HCT116 (cell line): ENCODE data around the gene FAM219A. TPM values are rescaled to one million over a fixed set of nuclear protein-coding genes. Genes with fewer than 3 reads are reported as not detected.

Experiments used
- ATAC-seq: fragments of 200-7000 bp; cut with Tn5 transposase; 2 replicates; pipeline ENCODE4 v1.9.1; 2020; ENCODE audit warnings: mild to moderate bottlenecking, moderate library complexity
- BruUV-seq: library from RNA; stranded (reverse); fragments of 400-500 nt; replicated peaks from 2 replicates; lab custom pipeline; 2021; lab: Mats Ljungman, UMichigan
- CTCF ChIA-PET: fragments of 300-600 bp; sonication (Branson Sonifier 250); formaldehyde crosslinking; loops from one replicate; lab custom pipeline; 2021; ENCODE audit warnings: antibody characterized with exemption; lab: Charles Lee
- POLR2A ChIA-PET: fragments of 300-600, 350-600 bp; sonication (Branson Sonifier 250); formaldehyde crosslinking; loops from one replicate; lab custom pipeline; 2021; ENCODE audit warnings: antibody characterized with exemption; lab: Charles Lee
- RAD21 ChIA-PET, 2 experiments: fragments of 300-600 bp; sonication (Branson Sonifier 250); formaldehyde crosslinking; loops; one replicate each; lab custom pipeline; 2023; ENCODE audit warnings: low total read pairs in 2 of 2; ENCODE audit not compliant: uncharacterized antibody in 2 of 2, unreplicated experiment in 2 of 2, low non-redundant PET in 1 of 2; lab: Charles Lee
- DNase-seq: peaks from one replicate; pipeline ENCODE4 v3.0.0-alpha.2; 2010; ENCODE audit warnings: low read depth, low spot score
- H2AFZ ChIP-seq: fragments of 200-600 bp; shearing (Covaris generic), sonication (generic); 2 replicates; pipeline ENCODE4 v1.6.1; 2017; ENCODE audit warnings: low read depth, mixed run types, mixed read lengths, antibody characterized with exemption, low read length; ENCODE audit not compliant: poor library complexity, severe bottlenecking
- H3K27ac ChIP-seq: 2 replicates; pipeline ENCODE4 v1.5.1; 2012; ENCODE audit warnings: low read depth, low read length
- H3K27me3 ChIP-seq: fragments of 200-600 bp; sonication (generic); 2 replicates; pipeline ENCODE4 v1.6.1; 2016; ENCODE audit warnings: mixed run types, low read length, mixed read lengths; ENCODE audit not compliant: insufficient read depth
- H3K36me3 ChIP-seq, 2 experiments: fragments of 200-500 bp in 1 of 2; fragments of 200-600 bp in 1 of 2; sonication (Bioruptor generic) in 1 of 2; sonication (generic) in 1 of 2; 2 replicates each; pipeline versions ENCODE4 v1.5.1 to v1.6.1; 2014 to 2016; ENCODE audit warnings: low read length in 2 of 2, inconsistent platforms in 1 of 2, mixed read lengths in 1 of 2, mixed run types in 1 of 2; ENCODE audit not compliant: insufficient read depth in 2 of 2, control insufficient read depth in 1 of 2
- H3K4me1 ChIP-seq, 2 experiments: fragments of 200-600 bp in 1 of 2; sonication (generic) in 1 of 2; 2 replicates each; pipeline versions ENCODE4 v1.5.1 to v1.6.1; 2012 to 2017; ENCODE audit warnings: low read length in 2 of 2, inconsistent platforms in 1 of 2, mild to moderate bottlenecking in 1 of 2, mixed read lengths in 1 of 2, mixed run types in 1 of 2, moderate library complexity in 1 of 2; ENCODE audit not compliant: insufficient read depth in 2 of 2, control insufficient read depth in 1 of 2
- H3K4me2 ChIP-seq: fragments of 200-600 bp; sonication (generic); 2 replicates; pipeline ENCODE4 v1.6.1; 2017; ENCODE audit warnings: mixed run types, low read length, mixed read lengths
- H3K4me3 ChIP-seq, 2 experiments: fragments of 200-600 bp in 1 of 2; sonication (generic) in 1 of 2; replicated peaks in 1 of 2; 2 replicates each; pipeline ENCODE4 v1.5.1; 2011 to 2016; ENCODE audit warnings: low read length in 2 of 2, control low read depth in 1 of 2, low read depth in 1 of 2, mild to moderate bottlenecking in 1 of 2, mixed read lengths in 1 of 2, mixed run types in 1 of 2
- H3K79me2 ChIP-seq: fragments of 200-600 bp; sonication (generic); 2 replicates; pipeline ENCODE4 v1.6.1; 2017; ENCODE audit warnings: mild to moderate bottlenecking, mixed run types, low read length, moderate library complexity, mixed read lengths; ENCODE audit not compliant: insufficient read depth
- H3K9ac ChIP-seq: fragments of 200-600 bp; sonication (generic); 2 replicates; pipeline ENCODE4 v1.6.1; 2016; ENCODE audit warnings: low read length, mixed read lengths
- H3K9me2 ChIP-seq: fragments of 200-600 bp; sonication (generic), shearing (Covaris generic); 2 replicates; pipeline ENCODE4 v1.6.1; 2017; ENCODE audit warnings: mixed run types, mild to moderate bottlenecking, moderate library complexity; ENCODE audit not compliant: insufficient read depth
- H3K9me3 ChIP-seq, 2 experiments: fragments of 200-500 bp in 1 of 2; fragments of 200-600 bp in 1 of 2; sonication (Bioruptor generic) in 1 of 2; sonication (generic) in 1 of 2; 2 replicates each; pipeline ENCODE4 v1.6.1; 2014 to 2017; ENCODE audit warnings: low read length in 2 of 2, mixed read lengths in 2 of 2, inconsistent platforms in 1 of 2, low read depth in 1 of 2, mild to moderate bottlenecking in 1 of 2, mixed run types in 1 of 2, moderate library complexity in 1 of 2; ENCODE audit not compliant: control insufficient read depth in 1 of 2, insufficient read depth in 1 of 2
- H4K20me1 ChIP-seq: fragments of 200-600 bp; sonication (generic), shearing (Covaris generic); 2 replicates; pipeline ENCODE4 v1.6.1; 2017; ENCODE audit warnings: mixed run types, mild to moderate bottlenecking, moderate library complexity; ENCODE audit not compliant: insufficient read depth
- ATF3 ChIP-seq: IDR thresholded peaks from 2 replicates; pipeline ENCODE4 v1.6.1; 2012
- CBX3 ChIP-seq: IDR thresholded peaks from 2 replicates; pipeline ENCODE4 v1.6.1; 2012; ENCODE audit warnings: low read depth
- EGR1 ChIP-seq: IDR thresholded peaks from 2 replicates; pipeline ENCODE4 v1.6.1; 2012; ENCODE audit warnings: low read depth
- ELF1 ChIP-seq: IDR thresholded peaks from 2 replicates; pipeline ENCODE4 v1.6.1; 2012; ENCODE audit warnings: low read depth, borderline replicate concordance
- EZH2 ChIP-seq: fragments of 200-600 bp; sonication (generic); IDR thresholded peaks from 2 replicates; pipeline ENCODE4 v1.6.1; 2017; ENCODE audit warnings: antibody characterized with exemption, mixed run types
- EZH2phosphoT487 ChIP-seq: fragments of 200-600 bp; IDR thresholded peaks from 2 replicates; pipeline ENCODE4 v1.6.1; 2018; ENCODE audit warnings: antibody characterized with exemption, borderline replicate concordance
- FOSL1 ChIP-seq: IDR thresholded peaks from 2 replicates; pipeline ENCODE4 v1.6.1; 2012; ENCODE audit warnings: low read depth
- JUND ChIP-seq: IDR thresholded peaks from 2 replicates; pipeline ENCODE4 v1.6.1; 2012
- MAX ChIP-seq: IDR thresholded peaks from 2 replicates; pipeline ENCODE4 v1.6.1; 2012
- POLR2AphosphoS5 ChIP-seq: IDR thresholded peaks from 2 replicates; pipeline ENCODE4 v1.6.1; 2011; ENCODE audit warnings: mild to moderate bottlenecking, low read depth, low read length, moderate library complexity
- RAD21 ChIP-seq: IDR thresholded peaks from 2 replicates; pipeline ENCODE4 v1.6.1; 2012; ENCODE audit warnings: low read depth, mild to moderate bottlenecking
- SIN3A ChIP-seq: IDR thresholded peaks from 2 replicates; pipeline ENCODE4 v1.6.1; 2012; ENCODE audit warnings: low read depth
- SP1 ChIP-seq: IDR thresholded peaks from 2 replicates; pipeline ENCODE4 v1.6.1; 2012; ENCODE audit warnings: low read depth
- TCF7L2 ChIP-seq: IDR thresholded peaks from 2 replicates; pipeline ENCODE4 v1.7.0; 2011; ENCODE audit warnings: borderline replicate concordance, inconsistent platforms; ENCODE audit not compliant: insufficient read depth, insufficient read length; ENCODE audit errors: extremely low read depth
- ZBTB33 ChIP-seq: IDR thresholded peaks from 2 replicates; pipeline ENCODE4 v1.6.1; 2011; ENCODE audit warnings: mild to moderate bottlenecking, low read length, moderate library complexity; ENCODE audit not compliant: insufficient replicate concordance; ENCODE audit errors: extremely low read depth
- ZFX ChIP-seq: fragments of 450-650 bp; IDR thresholded peaks from 2 replicates; pipeline ENCODE4 v1.6.1; 2017
- intact Hi-C: fragments of 100-400 bp; cut with micrococcal nuclease; formaldehyde crosslinking; loops from 2 replicates; pipeline ENCODE4 v1.10.0; 2022
- total RNA-seq: library from RNA; stranded (reverse); gene quantifications from one replicate; pipeline ENCODE4 v1.2.1, GENCODE V29; 2021; ENCODE audit not compliant: unreplicated experiment

Gene FAM219A
- total RNA-seq, 1 experiment from 2014 or later: 13.4 TPM

GRCh38 chr9:34392511-34392910 lies 65.9 kb downstream of the FAM219A start (continued):
- TF ChIP-seq POLR2AphosphoS5: no peak
- no peak for TF ChIP-seq FOSL1

GRCh38 chr9:34387239-34387638 lies 71.1 kb downstream of the FAM219A start:
- no peak overlapping the region for H3K4me2 ChIP-seq
- H3K9ac ChIP-seq: no peak overlapping the region
- H2AFZ ChIP-seq: no peak overlapping the region
- no peaks in the 10 kb centered on the region for H3K9me2 ChIP-seq
- no peak overlapping the region for H3K4me3 ChIP-seq
- no peaks in the 10 kb centered on the region for H4K20me1 ChIP-seq
- no TSS peak for BruUV-seq
- ChIA-PET CTCF (no interaction called here), RAD21 (no interaction called here), POLR2A (no interaction called here)
- H3K9me3 ChIP-seq: no peaks in the 10 kb centered on the region
- no peaks in the 10 kb centered on the region for H3K27me3 ChIP-seq
- no peak for TF ChIP-seq JUND
- TF ChIP-seq RAD21: no peak
- no peak for TF ChIP-seq POLR2AphosphoS5
- no peak for TF ChIP-seq ZFX
- TF ChIP-seq CBX3: no peak
- no peak for TF ChIP-seq ATF3
- ATAC-seq (no peak), DNase-seq (no peak)
- no peak overlapping the region for H3K27ac ChIP-seq
- intact Hi-C loops: no loop called here
- H3K36me3 ChIP-seq: no peaks in the 10 kb centered on the region
- no peaks in the 10 kb centered on the region for H3K4me1 ChIP-seq
- no peaks in the 10 kb centered on the region for H3K79me2 ChIP-seq

- Histone ChIP-seq H3K4me2 (no peak overlapping the region), H3K9me2 (no peaks in the 10 kb centered on the region), H3K27me3 (no peaks in the 10 kb centered on the region), H3K9ac (no peak overlapping the region), H3K36me3 (no peaks in the 10 kb centered on the region), H3K27ac (no peak overlapping the region), H2AFZ (no peak overlapping the region), H3K79me2 (no peaks in the 10 kb centered on the region), H3K9me3 (no peaks in the 10 kb centered on the region), H3K4me1 (no peaks in the 10 kb centered on the region), H3K4me3 (no peak overlapping the region), H4K20me1 (no peaks in the 10 kb centered on the region)
- ATAC-seq: no peak
- no peak for TF ChIP-seq RAD21
- no peak for TF ChIP-seq MAX
- no peak for TF ChIP-seq EZH2
- TF ChIP-seq SP1: no peak
- TF ChIP-seq ELF1: no peak
- TF ChIP-seq ZBTB33: no peak
- TF ChIP-seq POLR2AphosphoS5: no peak
- TF ChIP-seq TCF7L2: no peak
- no peak for TF ChIP-seq EZH2phosphoT487
- TF ChIP-seq FOSL1: no peak
- no peak for TF ChIP-seq SIN3A
- TF ChIP-seq EGR1: no peak
- no peak for DNase-seq
- BruUV-seq: no TSS peak
- CTCF ChIA-PET: interaction anchor here (0.9 kb wide), 1 partner anchor 9 kb away, joined by 3 read pairs; no protein-coding TSS in a partner anchor
- RAD21 ChIA-PET: no interaction called here
- intact Hi-C loops: no loop called here
- POLR2A ChIA-PET: no interaction called here
Measured at GRCh38 chr9:34386656-34387055, 71.7 kb downstream of the FAM219A start.
